Activated naive CD4-positive, alpha-beta T cell treated with anti-CD3 and anti-CD28 coated beads, Interleukin-2, amount 50 U/mL, for 16 hours (primary cell): ENCODE measurements around the gene RBM20.

Source experiments
- DNase-seq: peaks from one replicate; pipeline ENCODE4 v3.0.0-alpha.2; 2020

The RBM20 gene

DNA sequence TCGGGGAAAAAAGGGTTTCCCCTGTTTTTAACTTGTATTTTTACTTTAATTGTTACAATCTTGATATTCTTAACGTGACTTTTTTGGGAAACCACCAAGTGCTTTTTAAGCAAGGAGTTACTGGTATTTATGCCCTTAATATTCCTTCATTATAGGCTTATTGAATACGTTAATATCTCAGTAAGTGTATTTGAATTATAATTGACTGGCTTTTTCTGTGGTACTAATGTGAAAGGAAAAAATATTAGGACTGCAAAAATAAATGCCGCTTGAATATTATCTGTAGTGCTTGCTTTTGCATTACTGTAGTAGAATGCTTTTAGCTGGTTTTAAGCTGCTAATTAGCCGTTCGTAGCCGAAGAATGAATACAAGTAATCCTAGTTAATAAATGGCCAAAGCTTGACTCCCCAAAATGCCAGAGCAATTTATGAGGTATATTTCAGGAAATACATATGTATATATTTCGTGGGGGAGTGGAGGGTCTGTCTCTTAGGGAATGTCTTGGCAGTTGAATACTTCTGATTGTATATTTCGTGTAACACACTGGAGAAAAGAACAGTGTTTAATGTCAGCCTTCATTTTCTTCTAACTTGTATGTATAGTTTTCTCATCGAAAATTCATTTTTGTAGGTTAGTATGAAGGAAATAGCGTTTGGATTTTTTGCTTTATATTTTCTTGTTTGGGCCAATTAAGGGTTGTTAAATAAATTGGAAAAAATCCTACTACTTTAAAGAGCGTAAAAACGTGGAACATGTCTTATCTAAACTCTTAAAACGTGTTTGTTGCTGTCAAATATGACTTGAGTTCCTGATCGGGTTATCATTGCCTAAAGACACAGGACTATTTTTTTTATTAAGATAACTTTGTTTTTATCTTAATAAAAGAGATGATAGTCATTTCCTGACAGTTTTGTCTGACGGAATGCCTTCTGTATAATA, 229.1 kb downstream of the RBM20 start:
- DNase-seq = no peak

DNA sequence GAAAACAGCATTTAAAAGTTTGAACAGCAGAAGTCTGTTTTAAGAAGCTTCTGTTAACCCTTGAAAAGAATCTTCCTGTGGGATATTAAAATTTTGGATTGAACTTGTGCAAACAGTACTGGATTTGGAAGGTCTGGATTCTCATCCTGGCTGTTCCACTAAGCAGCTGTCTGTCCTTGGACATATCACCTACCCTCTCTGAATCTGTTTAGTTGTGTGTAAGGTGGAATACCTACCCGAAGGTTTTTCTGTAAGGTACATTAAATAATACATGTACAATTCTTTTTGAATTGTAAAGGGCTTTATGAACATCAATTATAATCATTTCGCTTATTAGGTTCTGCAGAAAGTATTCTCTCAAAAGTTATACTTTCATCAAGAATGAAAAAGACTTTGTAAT, 229.8 kb downstream of the RBM20 start:
- DNase-seq = no peak

GRCh38 chr10:110876000-110876399, 231.9 kb downstream of the RBM20 start:
- no peak for DNase-seq

- no peak for DNase-seq
Observed at GRCh38 chr10:110876788-110877187, 232.7 kb downstream of the RBM20 start.

DNA sequence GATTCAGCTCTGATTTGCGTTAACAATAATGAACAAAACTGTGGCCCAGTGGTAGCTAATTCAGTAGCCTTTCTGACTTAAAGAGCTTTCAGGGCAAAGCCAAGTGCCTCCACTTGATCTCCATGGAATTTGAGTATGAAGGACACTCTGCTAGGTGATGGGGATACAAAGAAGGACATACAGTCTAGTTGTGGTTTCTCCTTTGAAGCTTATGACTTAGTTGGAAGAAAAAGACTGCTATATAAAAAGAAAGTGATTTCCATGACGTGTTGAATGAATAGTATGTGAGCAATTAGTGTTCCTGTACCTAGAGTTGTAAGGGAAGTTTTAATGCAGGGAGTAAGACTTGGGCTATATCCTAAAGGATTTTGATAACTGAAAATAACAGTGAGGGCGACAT, 235.9 kb downstream of the RBM20 start:
- no peak for DNase-seq

DNA sequence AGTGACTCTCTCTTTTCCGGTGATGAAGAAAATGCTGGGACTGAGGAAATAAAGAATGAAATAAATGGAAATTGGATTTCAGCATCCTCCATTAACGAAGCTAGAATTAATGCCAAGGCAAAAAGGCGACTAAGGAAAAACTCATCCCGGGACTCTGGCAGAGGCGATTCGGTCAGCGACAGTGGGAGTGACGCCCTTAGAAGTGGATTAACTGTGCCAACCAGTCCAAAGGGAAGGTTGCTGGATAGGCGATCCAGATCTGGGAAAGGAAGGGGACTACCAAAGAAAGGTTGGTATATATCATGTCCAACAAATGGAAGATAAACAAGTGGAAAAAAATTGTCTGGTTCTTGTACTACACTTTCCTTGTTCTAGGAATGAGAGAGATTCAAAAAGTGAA, 237.1 kb downstream of the RBM20 start:
- no peak for DNase-seq

DNA sequence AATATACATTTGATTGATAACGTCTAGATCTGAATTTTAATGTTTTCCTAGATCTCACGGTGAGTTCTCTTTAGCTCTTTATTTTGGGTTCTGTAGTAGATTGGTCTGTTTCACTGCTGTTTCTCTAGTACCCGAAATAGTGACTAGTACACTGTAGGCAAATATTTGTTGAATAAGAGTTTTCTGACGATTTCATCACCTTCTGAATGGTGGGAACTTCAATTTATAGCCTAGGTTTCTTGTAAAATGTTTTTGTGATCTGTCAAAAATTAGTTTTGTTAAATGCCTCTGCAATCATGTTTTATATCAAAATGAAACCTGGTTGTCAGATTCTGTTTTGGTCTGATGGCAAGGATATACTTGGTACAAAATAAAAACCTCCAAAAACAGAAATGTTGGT, 237.8 kb downstream of the RBM20 start:
- no peak for DNase-seq

- no peak for DNase-seq
Observed at GRCh38 chr10:110883924-110884323, 239.8 kb downstream of the RBM20 start.

GRCh38 chr10:110885932-110886674, 242.0 kb downstream of the RBM20 start:
- no peak for DNase-seq

- no peak for DNase-seq
Observed at GRCh38 chr10:110887560-110887959, 243.4 kb downstream of the RBM20 start.
